GM18870 (cell line): ENCODE measurements around the gene ABI3BP.

Experiments used
- ATAC-seq: cut with Tn5 transposase; IDR thresholded peaks from one replicate; pipeline ENCODE4 v1.9.1; 2021; ENCODE audit warnings: moderate library complexity; ENCODE audit not compliant: unreplicated experiment

ABI3BP gene

DNA sequence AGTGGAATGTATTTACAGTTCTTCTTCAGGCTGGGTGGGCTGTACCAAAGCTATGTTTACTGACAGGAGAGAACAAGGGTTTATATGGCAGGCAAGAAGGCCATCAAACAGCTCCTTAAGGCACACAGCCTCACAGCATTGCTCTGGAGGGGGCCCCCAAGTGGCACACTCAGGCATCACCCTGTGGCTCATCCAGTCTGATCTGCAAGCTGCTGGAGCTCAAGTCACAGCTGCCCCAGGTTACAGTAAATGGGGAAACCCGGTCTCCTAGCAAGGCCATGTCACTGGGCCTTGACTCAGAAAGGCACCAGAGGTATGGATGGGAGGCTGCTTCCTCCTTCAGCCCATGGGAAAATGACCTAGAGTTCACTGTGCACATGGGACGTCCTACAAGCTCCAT, 216.5 kb downstream of the ABI3BP start:
- ATAC-seq, result no peak

DNA sequence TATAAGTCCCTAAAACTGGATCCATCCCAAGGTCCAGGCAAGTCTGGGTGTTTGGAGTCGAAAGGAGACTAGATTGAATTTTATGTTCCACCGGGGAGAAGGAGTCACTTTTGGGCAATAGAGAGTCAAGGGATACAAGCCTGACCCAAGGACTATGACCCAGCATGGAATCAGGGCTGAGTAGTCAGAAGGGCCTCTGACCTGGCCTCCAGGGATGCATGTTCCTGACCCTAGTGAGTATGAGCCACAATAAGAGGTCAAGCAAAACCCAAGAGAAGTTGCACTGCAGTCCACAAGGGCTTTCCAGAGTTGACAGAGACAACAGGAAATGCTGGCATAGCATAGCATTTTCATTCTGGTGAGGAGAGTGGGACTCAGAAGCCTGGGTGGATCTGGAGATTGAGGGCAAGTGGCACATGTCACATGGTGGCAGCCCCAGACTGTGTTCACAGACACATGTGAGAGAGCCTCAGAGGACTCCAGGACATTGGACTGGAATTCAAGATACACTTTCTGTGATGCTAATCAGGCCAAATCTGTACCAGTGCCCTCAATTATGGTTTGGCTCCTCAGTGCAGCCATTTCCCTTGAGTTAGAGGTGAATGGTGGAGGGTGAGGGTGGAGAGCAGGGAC, 217.0 kb downstream of the ABI3BP start:
- ATAC-seq, result no peak

DNA sequence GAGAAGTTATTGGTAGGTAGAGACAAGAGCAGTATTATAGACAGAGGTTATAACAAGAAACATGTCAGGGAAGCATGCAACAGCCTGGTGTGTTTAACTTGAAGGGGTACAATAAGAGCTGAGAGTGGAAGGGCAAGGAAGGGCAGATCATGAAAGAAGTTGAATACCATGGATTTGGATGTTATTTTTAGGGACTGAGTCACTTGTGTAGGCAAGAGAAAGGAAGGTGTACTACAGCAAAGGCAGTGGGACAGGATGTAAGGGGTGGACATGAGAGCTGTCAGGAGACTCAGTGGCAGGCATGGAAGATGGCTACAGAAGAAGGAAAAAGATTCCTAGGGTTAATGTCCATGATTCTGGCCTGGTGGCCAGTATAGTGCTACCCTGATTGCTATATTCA, 217.6 kb downstream of the ABI3BP start:
- no peak for ATAC-seq

DNA sequence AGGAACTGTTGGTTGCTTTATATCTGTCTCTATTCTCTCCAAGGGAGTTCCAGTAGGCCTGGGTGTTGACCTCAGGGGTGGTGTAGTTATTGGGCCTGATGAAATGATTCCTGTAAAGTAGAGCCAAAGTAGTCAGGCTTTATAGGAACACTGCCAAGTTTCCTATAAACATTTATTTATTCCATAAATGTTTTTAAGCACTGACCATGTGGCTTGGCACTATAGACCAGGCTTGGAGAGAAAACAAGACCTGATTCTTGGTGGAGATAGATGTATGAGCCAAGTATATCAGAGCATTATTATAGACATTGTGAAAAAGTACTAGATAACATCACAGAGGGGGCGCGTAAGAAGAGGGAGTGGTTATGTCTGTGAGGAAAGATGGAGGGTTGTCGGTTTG, 218.0 kb downstream of the ABI3BP start:
- ATAC-seq, result no peak

DNA sequence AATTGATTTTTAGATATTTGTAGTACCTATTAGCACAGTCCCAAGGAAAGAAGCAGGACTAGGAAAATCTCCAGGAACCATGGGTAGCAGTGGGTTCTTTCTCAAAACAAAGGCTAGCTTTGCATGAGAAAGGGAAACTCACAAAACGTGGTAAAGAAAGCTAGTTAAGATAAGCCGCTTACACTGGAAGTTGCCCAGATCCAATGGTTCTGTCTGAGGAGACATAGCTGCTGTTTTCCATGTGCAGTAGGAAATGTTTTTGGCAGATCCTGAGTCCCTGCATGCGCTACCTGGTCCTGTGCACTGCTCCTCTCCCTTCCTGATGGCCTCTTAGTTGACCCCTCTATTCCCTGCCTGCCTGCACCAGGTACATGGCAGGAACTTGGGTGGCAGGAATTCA, 223.5 kb downstream of the ABI3BP start:
- no peak for ATAC-seq

DNA sequence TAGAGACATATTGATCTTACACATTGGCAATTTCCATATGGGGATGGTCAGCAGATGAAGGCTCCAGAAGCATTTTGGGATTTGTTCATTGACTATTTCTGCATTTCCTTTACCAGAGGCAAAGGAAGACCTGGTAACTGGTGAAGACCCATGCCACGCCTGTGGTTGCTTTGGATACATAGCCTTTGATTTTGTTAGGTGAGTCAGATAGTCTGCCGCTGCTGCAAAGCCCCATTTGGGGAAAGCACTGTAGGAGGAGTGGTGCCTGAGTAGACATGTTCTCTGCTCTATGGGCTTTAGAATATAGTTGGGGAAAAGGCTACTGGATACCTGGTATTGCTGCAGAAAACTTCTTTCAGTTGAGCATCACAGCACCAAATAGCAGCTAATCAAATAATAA, 227.2 kb downstream of the ABI3BP start:
- ATAC-seq, result no peak

DNA sequence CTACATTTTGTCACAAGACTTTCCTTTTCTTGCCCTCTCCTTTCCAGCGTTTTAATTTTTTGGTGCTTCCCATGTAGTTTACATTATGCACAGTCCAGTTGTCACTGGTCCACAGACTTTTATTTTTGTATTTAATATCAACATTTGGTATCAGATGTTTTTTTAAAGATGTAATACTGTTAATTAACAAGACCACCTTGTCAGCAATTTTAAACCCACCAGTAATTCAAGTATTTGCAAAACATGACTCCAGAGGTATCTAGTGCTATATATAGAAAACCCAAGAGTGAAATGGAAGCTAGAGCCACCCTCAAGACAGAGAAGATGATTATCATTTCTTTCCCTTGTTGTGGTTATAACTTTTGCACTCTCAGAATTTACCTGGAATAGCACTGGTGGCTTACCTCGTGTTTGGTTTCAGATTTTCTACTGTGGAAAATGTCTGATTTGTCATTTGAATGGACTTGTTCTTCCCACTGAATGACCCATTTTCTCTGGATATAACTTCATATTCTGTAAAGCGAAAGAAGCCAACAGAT, 227.7 kb downstream of the ABI3BP start:
- ATAC-seq, result no peak

DNA sequence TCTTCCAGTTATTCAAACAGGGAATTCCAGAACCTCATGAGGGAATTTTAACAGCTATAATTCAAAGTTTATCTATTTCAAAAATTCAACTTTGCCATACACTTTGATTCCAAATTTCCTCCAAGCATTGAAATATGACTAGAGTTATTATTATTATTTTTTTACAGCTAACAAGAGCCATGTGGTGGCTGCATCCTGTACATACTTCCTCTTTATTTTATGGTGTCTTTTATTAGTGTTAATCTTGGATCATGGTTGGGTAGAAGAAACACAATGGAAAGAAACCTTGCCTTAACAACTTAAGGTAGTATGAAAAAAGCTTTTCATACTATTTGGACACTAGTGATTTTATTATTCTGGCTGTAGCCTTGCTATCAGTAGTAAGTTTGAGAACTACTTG, 231.3 kb downstream of the ABI3BP start:
- ATAC-seq, result no peak

DNA sequence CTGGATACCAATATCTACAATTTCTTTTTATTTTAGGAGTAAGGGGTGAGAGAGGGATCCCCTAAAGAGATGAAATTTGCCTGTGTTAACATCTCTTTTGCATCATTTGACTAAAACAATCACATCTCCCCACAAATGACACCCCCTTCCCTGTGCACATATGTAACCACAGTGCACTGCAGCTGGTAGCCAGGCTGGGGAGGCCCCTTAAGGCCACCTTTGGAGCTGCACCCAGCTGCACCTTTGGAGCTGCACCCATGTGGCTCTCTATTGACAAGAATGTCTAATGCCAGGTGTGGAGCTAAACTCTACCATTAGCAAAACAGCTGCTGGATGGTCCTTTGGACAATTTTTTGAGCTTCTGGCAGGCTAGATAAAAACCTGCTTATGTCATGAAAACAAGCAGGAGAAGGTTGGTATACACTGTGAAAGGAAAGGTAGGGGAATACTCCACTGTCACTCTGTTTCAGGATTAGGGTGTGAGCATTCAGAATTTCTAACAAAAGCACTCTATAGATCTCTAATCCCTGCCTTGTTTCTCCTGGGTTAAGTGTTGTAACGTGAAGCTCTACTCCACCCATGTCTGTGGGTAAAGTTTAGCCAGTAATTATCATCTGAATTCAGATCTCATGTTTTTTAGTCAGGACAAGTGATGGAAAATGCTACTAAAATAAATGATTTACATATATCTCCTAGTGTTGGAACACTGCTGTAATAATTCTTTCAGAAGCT, 231.8 kb downstream of the ABI3BP start:
- ATAC-seq, result peak; percentile 46

DNA sequence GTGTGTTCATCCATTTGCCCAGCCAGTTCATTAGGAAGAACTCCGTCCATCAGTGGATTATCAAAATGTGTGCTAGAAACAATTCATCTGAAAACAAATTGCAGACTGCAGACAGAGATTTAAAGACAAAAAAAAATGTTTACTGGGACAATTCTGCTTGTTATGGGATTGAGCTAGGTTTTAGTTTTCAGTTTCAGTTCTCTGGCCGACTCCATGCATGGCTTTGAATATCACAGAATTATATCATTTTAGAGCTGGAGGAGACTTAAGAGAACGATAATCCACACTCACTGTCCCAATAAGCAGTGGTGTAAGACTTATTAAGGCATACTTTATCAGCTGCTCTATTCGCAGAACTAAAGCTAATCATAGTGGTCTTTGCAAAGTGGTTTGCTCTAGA, 232.8 kb downstream of the ABI3BP start:
- no peak for ATAC-seq

DNA sequence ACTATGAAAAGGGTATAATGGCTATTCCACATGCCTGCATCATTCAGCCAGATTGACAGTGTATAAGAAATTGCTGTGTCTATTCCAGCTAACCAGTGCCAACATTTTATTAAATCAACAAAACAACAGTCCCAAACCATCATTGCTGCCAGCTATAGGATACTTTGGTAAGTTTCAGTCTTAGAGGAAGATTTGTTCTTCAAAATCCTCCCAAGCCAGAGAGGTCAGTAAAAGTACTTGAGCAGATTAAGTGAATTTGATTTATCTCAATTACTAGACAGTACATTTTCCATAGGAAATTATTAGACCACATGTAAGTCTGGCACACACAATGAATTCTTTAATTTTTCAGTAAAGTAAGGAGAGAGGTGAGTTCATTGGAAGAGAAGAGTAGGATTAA, 233.3 kb downstream of the ABI3BP start:
- ATAC-seq, result no peak

DNA sequence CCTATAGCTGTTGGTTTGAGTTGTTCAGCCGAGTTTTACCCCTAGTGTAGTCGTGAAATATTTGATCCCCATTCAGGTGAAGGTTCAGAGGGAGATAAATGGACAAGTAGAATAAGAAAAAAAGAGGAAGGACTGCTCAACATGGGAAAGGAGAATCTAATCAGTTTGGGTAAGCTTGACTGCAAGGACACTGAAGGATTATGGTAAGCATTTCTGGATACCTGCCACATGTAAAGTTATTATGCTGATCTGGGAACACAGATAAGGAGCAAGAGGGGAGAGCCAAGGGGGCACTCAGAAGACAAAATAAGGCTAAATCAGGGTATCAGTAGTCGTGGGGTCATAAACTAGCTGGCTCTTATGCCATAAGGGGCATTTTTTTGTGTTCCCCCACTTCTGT, 234.1 kb downstream of the ABI3BP start:
- ATAC-seq, result no peak

DNA sequence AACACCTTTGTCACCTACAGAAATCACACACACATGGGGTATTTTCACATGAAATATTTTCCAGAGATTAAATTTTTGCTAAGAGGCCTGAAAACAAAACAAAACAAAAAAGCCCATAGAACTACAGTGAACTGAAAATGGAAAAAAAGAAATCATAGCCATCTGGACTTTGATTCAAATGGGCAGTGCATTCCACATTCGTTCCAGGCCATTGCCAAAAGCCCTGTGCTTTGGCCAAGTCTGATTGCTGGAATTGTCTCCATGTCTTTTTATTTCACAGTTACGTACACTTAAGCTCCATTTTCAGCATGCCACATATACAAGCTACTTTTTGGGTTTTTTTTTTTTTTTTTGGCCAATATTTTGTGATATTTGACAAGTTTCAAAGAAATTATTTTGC, 236.8 kb downstream of the ABI3BP start:
- ATAC-seq, result no peak

DNA sequence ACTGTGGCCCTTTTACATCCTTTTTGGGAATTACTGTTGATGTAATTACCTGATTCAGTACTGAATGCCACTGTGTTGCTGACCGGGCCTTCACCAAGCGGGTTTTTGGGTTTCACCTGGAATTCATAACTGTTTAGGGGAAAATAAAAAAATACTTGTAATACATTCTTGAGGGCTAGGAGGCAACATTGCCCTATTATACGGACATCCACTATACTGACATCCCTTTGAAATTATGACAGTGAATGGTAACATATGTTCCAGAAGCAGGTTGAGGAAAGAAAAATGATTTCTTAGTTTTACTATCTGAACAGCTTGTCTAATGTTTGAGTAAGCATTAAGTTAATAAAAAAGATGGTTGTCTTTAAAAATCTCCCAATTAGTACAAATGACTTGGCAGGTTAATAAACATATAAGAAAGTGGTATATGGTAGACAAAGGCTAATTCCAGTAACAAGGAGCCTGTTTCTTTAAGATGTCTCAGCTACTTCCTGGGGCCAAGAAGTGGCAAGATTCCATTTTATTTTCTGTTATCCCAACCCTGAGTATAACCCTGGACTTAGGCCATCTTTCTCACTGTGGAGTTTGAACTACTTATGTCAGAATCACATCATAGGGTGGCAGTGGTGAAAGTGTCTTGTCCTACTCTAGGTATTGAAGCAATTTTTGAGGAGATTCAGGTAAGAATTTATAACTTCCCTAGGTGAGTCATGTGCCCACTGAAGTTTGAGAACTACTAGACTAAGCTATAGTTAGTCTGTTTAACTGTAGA, 238.5 kb downstream of the ABI3BP start:
- no peak for ATAC-seq

DNA sequence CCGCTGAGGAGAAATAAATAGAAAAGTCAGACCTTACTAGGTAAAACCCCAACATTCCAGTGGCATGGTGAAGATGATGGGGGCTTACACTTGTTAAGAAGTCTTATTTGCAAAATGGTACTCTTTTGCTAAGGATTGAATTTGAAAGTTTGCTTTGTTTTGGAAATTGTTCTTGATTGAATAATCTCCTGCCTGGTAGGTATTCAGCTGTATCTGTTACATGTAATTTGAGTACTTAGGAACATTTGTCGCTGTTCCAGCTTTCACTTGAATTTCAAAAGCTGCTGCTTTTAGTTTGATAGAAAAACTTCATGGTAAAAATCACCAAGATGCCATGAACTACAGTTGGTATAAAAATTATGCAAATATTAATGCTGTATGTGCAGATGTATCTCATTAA, 239.4 kb downstream of the ABI3BP start:
- ATAC-seq, result no peak

DNA sequence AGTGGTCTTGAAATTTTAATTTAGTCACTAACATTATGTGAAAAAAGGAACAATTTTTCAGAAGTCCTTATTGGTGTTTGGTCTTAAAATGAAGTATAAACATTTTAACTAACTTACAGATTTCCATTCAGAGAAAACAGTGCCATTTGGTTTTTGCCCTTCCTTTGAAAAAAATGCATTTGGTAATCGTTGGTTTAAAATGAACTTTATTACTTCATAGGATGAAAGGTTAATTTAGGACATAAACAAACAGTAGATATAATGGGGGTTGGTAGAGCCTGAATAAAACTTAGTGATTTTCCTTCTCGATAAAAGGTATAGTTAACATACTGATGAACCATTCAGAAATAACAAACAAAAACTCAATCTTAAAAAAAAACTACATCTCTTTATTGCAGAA, 244.3 kb downstream of the ABI3BP start:
- ATAC-seq, result no peak

DNA sequence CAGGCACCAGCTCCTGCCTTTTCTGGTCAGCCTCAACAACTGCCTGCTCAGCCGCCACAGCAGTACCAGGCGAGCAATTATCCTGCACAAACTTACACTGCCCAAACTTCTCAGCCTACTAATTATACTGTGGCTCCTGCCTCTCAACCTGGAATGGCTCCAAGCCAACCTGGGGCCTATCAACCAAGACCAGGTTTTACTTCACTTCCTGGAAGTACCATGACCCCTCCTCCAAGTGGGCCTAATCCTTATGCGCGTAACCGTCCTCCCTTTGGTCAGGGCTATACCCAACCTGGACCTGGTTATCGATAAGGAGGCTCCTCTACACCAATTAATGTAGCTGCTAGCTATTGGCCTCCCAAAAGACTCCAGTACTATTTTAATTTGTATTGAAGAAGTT, 245.0 kb downstream of the ABI3BP start:
- ATAC-seq, result no peak

DNA sequence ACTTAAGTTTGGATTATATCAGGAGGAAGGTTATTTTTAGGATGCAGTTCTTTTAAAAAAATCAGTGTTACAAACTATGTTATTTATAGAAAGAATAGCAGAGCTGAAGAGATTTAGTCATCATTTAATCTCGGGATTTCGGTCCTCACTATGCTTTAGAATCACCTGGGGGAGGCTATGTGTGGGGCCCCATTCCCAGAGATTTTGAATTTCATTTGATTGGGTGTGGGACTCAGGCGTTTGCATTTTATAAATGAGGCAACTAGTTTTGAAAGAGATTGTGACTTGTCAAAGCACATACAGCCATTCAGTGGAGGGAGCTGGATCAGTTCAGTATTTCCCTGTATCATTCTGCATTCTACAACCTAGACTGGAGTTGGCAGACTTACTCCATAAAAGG, 247.1 kb downstream of the ABI3BP start:
- no peak for ATAC-seq

DNA sequence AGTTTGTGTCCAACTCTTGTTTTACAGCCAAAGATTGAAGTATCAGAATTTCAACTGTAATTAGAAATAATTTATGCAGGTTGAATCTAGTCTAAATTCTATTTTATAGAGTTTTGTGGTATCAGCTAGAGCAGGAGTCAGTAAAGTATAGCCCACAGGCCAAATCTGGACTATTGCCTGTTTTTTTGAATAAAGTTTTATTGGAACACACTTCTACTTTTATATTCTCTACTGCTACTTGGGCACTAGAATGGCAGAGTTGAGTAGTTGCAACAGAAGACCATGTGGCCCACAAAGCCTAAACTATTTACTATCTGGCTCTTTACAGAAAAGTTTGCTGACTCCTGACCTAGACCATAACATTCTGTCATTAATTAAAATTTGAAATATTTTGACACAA, 247.6 kb downstream of the ABI3BP start:
- ATAC-seq, result no peak

DNA sequence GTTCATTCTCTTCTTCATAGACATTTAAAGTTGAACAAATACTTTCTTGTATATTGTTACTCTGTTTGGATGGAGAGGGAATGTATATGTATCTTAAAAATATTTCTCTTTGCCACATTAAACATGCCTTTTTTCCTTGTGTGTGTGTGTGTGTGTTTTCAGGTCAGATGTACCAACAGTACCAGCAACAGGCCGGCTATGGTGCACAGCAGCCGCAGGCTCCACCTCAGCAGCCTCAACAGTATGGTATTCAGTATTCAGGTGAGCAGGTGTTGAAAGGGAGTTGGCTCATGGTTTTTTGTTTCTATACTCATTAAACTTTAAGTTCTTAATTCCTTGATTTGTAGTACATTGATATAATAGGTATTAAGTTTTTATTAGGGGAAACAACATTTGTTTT, 248.6 kb downstream of the ABI3BP start:
- ATAC-seq, result no peak

DNA sequence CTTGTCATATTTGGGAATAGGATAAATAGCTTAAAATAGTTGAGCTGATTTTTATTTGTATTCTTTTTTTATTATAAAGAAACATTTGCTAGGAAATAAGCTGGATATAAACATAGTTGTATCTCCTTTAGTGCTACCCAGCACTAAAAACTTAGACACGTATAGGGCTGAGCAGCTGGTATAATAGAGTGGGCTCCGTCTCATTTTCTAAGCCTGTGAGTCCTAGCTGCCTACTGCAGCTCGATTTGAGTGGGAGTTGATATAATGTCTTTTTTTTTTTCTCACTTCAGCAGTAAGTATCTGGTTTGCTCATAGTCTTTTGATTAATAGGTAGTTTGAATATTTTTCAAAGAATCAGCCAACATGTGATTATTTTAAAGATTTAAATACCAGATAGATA, 249.7 kb downstream of the ABI3BP start:
- ATAC-seq, result no peak

DNA sequence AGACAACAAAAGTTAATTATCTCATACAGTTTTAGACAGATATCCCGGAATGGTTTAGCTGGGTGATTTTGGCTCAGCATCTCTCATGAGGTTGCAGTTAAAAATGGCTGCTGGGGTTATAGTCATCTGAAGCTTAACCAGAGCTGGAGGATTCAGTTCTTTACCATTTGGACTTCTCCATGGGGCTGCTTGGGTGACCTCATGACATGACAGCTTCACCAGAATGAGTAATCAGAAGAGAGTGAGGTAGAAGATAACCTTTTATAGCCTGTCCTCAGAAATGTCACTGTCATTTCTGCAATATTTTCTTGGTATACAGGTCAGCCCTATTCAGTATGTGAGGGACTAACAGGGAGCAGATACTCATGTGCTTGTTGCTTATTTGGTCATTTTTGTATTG, 253.0 kb downstream of the ABI3BP start:
- no peak for ATAC-seq
